Measurements from ENCODE around the gene SHBG. TPM values are rescaled to one million over a fixed set of nuclear protein-coding genes. Genes with fewer than 3 reads are reported as not detected.

SHBG gene
- 0.60 to 0.84 TPM (median 0.82 TPM) in 3 replicates for total RNA-seq

DNA sequence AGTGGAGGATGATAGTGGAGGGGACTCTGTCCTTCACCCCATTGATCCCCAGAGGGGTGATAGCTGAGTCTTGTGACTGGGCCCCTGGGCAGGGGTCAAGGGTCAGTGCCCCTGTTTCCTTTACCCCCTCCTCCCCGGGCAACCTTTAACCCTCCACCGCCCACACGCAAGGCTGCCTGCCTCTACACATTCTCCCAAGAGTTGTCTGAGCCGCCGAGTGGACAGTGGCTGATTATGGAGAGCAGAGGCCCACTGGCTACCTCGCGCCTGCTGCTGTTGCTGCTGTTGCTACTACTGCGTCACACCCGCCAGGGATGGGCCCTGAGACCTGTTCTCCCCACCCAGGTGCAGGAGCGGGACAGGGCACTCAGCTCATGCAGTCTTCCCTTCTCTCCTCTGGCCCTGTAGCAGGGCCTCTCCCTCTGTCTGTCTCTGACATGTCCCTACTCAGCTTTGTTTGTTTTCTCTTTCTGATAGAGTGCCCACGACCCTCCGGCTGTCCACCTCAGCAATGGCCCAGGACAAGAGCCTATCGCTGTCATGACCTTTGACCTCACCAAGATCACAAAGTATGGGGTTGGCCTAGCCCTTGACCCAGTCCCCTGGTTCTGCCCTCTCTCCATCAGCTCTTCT lies at the start of gene SHBG:
Gene SHBG, plus strand, starts transcription at position 197 of the 633 bp plus-strand sequence. Its CDS starts 38 bp downstream, at position 235.
- DNase-seq (ENCODE audit: low spot score in 2 of 2, unreplicated experiment in 2 of 2) = no peak
- Mint-ChIP-seq H3K4me3 (no peak within 1 kb of the TSS), H3K36me3 (peaks cover 4% of the 10 kb centered on the region), H3K27ac (no peak within 1 kb of the TSS), H3K4me1 (peaks cover 9% of the 10 kb centered on the region), H3K27me3 (ENCODE audit: low read depth) (no peaks in the 10 kb centered on the region), H3K9me3 (no peaks in the 10 kb centered on the region)
- TF ChIP-seq CTCF (IDR thresholded peaks at IDR 0.05; ENCODE audit: unreplicated experiment) = no peak

DNA sequence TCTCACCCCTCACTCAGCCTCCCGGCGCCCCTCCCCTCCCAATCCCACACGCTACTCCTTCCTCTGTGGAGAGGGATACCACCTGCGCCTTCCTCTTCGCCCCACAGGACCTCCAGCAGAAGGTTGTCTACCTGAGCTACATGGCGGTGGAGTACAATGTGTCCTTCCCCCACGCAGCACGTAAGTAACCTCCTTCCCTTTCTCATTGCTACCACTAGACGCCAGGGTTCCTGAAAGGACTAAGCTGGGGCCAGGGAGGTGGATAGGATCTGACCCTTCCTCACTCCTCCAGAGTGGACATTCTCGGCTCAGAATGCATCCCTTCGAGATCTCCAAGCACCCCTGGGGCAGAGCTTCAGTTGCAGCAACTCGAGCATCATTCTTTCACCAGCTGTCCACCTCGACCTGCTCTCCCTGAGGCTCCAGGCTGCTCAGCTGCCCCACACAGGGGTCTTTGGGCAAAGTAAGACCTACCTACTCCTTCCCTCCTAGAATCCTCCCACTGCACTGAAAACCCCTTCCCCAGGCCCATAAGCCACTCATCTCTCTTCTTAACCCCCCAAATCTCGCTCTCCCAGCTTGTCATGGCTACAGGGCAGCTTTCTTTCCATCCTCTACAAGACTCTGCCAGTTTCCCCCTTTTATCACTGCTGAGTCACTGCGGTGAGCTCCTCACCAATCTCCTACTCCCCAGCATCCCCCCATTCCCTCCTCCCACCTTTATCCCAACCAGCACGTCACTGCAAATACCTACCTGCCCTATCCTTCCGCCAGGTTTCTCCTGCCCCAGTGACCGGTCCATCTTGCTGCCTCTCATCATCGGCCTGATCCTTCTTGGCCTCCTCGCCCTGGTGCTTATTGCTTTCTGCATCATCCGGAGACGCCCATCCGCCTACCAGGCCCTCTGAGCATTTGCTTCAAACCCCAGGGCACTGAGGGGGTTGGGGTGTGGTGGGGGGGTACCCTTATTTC lies 49.0 kb upstream of the SHBG start:
- Mint-ChIP-seq H3K27me3 (ENCODE audit: low read depth) (no peaks in the 10 kb centered on the region), H3K36me3 (peaks cover 33% of the 10 kb centered on the region), H3K4me1 (peaks cover 43% of the 10 kb centered on the region), H3K4me3 (no peak overlapping the region), H3K27ac (peak overlapping the region; percentile 32), H3K9me3 (no peaks in the 10 kb centered on the region)
- DNase-seq (ENCODE audit: low spot score in 2 of 2, unreplicated experiment in 2 of 2) = no peak
- TF ChIP-seq CTCF (IDR thresholded peaks at IDR 0.05; ENCODE audit: unreplicated experiment) = no peak

DNA sequence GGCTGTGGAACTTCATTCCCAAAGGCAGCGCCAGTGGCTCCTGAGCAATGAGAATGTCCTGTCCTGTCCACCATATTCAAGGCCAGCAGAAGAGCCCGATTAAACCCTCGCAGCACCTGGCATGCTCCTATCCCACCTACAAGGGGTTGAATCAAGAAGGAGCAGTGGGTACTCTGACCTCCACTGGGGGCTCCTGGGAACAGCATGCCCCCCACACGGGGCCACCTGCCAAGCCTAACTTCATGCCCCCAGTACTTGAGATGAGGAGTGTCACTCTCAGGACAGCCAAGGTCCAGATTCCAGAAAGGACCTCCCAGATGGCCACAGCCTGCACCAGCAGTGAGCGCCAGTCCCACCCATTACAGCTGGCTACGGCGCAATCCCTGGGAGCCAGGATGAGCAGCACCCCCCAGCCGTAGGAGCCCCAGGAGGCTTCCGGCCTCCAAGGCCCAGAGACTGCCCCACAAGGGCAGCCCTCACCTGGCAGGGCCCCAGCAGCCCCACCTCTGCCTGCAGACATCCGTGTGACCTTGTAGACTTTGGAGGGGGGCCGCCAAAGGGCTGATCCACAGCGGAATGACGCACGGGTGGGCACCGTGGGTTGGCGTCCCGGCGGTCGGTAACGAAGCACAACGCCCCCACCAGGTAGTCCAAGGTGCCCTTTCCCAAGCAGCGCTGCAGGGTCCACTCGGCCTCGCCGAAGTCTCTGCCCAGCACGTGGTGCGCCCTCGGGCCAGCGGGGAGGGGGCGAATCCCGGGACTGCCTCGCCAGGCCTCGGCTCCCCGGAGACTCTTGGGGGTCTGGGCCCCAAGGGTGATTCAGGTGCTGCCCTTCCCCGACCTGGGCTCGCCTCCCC lies 47.3 kb upstream of the SHBG start:
- DNase-seq (ENCODE audit: low spot score in 2 of 2, unreplicated experiment in 2 of 2) = no peak
- peaks cover 43% of the 10 kb centered on the region for H3K4me1 Mint-ChIP-seq
- H3K9me3 Mint-ChIP-seq = no peaks in the 10 kb centered on the region
- H3K36me3 Mint-ChIP-seq = peaks cover 22% of the 10 kb centered on the region
- H3K27me3 Mint-ChIP-seq (ENCODE audit: low read depth) = no peaks in the 10 kb centered on the region
- no peak for TF ChIP-seq CTCF (IDR thresholded peaks at IDR 0.05; ENCODE audit: unreplicated experiment)
- peak overlapping the region; percentile 98 for H3K4me3 Mint-ChIP-seq
- peak overlapping the region; percentile 73 for H3K27ac Mint-ChIP-seq

DNA sequence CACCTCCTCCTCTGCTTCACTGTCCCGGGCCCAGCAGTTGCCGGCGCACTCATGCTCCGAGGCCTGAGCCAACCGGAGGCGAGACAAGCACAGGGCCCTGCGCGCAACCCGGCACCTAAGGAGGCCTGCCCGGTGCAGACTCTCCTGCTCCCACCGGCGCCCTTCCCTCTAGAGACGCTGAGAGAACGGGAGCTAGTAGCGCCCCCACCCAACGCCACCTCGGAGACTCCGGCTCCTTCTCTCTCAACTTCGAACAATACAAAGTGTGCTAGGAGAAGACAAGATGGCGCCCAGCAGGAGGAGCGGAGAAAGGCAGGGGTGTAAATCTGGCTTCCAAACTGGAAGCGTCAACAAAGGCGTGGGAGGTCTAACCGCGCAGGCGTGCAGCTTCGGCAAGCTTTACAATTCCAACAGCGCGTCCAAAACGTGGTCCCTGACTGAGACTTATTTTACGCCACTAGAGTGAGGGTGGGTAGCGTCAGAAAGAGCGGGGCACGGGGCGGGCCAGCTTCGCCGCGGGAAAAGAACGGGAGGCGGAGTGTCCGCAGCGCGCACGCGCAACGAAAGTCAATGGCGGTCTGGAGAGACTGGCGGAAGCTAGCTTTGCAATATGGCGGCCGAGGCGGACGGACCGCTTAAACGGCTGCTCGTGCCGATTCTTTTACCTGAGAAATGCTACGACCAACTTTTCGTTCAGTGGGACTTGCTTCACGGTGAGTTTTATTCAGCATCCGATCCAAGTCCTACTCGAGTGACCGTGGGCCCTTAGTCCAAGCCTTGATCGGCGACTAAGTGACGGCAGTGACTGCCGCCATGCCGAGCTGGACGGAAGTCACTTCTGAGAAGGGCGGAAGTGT lies 46.5 kb upstream of the SHBG start, which contains the start of gene MPDU1:
Gene MPDU1, plus strand, starts transcription at position 600 of the 857 bp plus-strand sequence. Its CDS starts 11 bp downstream, at position 611.
- no peak for TF ChIP-seq CTCF (IDR thresholded peaks at IDR 0.05; ENCODE audit: unreplicated experiment)
- H3K4me1 Mint-ChIP-seq = peaks cover 48% of the 10 kb centered on the region
- no peaks in the 10 kb centered on the region for H3K27me3 Mint-ChIP-seq (ENCODE audit: low read depth)

More for the DNA sequence above, 46.5 kb upstream of the SHBG start, which contains the start of gene MPDU1:
- H3K9me3 Mint-ChIP-seq = no peaks in the 10 kb centered on the region
- H3K36me3 Mint-ChIP-seq = peaks cover 15% of the 10 kb centered on the region
- peak within 1 kb of the TSS; percentile 98 for H3K4me3 Mint-ChIP-seq
- DNase-seq (ENCODE audit: low spot score in 2 of 2, unreplicated experiment in 2 of 2) = peak; percentile 96 to 97
- H3K27ac Mint-ChIP-seq = peak within 1 kb of the TSS; percentile 100

Measured in mesothelial cell of epicardium (in vitro differentiated cells).